Stimulated activated memory B cell treated with anti-CD40 and anti-IgM and Interleukin-4, amounts not matched to agents 10 μg/mL and 1 μg/mL and 100 μg/mL, for 72 hours (primary cell): ENCODE results near the gene TSEN15.
"Not testable (repeated sequence)": the region's sequence is repeated elsewhere in the genome, so short reads cannot be mapped to it uniquely, and the experiment has no call there.

Experiments
- ATAC-seq: fragments of 150-1000 bp; cut with Tn5 transposase; 2 replicates; pipeline ENCODE4 v1.10.0; 2021
- H3K27ac Mint-ChIP-seq: one replicate; pipeline ENCODE4 v1.8.0; 2022; ENCODE audit warnings: mild to moderate bottlenecking, mixed read lengths
- H3K27me3 Mint-ChIP-seq: one replicate; pipeline ENCODE4 v1.8.0; 2022; ENCODE audit warnings: mixed read lengths
- H3K36me3 Mint-ChIP-seq: one replicate; pipeline ENCODE4 v1.8.0; 2022; ENCODE audit warnings: mixed read lengths
- H3K4me1 Mint-ChIP-seq: one replicate; pipeline ENCODE4 v1.8.0; 2022; ENCODE audit warnings: mixed read lengths
- H3K4me3 Mint-ChIP-seq: one replicate; pipeline ENCODE4 v1.8.0; 2022; ENCODE audit warnings: mild to moderate bottlenecking, moderate library complexity, mixed read lengths
- H3K9me3 Mint-ChIP-seq: one replicate; pipeline ENCODE4 v1.8.0; 2022; ENCODE audit warnings: mixed read lengths

The TSEN15 gene

DNA sequence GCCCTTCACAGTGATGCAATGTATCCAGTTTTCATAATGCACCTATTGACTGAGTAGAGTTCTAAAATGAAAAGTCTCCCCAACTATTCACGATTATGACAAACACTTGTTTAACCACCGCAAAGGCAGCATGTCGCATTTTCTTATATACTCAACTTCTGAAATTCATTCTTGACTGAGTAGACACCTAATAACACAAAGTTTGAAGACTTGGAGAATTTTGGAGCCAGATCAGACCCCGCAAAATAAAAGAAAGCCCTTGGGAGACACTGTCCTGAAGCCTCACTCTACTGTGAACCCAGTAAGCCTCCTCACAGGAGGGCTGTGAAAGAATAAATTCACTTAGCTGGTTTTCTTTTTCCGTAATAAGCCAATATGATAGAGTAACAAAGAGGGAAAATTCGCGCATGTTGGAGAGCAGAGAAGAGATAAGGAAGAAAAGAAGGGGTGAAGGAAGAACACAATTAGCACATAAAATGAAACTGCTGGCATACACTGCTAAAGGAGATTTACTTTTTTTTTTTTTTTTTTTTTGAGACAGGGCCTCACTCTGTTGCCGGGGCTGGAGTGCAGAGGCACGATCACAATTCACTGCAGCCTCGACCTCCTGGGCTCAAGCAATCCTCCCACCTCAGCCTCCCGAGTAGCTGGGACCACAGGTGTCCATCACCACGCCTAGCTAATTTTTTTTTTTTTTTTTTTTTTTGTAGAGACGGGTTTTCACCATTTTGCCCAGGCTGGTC, 13.5 kb upstream of the TSEN15 start:
- peak overlapping the region; percentile 68 for H3K4me3 Mint-ChIP-seq
- no peak for ATAC-seq
- peaks cover 83% of the 10 kb centered on the region for H3K27me3 Mint-ChIP-seq
- H3K27ac Mint-ChIP-seq, result no peak overlapping the region
- peaks cover 17% of the 10 kb centered on the region for H3K4me1 Mint-ChIP-seq
- H3K9me3 Mint-ChIP-seq, result no peaks in the 10 kb centered on the region
- no peaks in the 10 kb centered on the region for H3K36me3 Mint-ChIP-seq

DNA sequence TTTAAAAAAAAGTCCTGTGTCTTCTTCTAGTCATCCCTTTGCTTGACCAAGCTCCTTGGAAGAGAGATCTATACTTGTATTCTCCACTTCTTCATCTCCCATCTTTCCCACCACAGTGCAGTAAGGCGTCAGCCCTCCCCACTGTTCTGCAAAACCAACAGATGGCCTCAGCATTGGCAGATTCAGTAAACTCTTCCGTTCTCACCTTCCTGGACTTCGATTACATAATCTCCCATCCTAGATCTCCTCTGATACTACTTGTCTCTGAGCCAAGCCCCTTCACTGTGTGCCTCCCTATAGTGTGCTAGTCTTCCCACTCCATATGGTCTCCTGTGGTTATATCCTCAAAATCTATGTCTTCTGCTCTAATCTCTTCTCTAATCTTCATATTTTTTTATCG, 12.4 kb upstream of the TSEN15 start:
- H3K4me1 Mint-ChIP-seq, result peaks cover 17% of the 10 kb centered on the region

DNA sequence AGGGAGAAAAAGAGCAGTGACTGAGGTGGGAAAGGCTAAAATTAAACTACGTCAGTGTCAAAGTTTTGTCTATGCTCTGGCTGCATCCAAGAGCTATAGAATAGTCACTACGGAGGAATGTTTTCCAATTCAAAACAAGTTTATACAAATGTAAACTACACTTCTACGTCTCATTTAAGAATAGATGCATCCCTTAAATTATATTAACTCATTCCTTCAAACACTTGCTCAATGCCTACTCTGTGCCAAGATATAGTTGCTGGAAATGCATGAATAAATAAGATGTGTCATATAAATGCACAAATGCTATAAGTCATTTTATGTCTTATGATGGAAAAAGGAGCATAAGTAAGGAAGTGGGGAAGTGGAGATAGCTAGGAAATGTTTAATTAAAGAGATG, 9.8 kb upstream of the TSEN15 start:
- Mint-ChIP-seq H3K9me3 (no peaks in the 10 kb centered on the region), H3K27me3 (peaks cover 52% of the 10 kb centered on the region), H3K27ac (no peak overlapping the region), H3K4me1 (peaks cover 8% of the 10 kb centered on the region), H3K4me3 (no peak overlapping the region), H3K36me3 (no peaks in the 10 kb centered on the region)
- no peak for ATAC-seq

More for the DNA sequence above, 12.4 kb upstream of the TSEN15 start:
- H3K27me3 Mint-ChIP-seq, result peaks cover 73% of the 10 kb centered on the region
- no peak for ATAC-seq
- no peaks in the 10 kb centered on the region for H3K9me3 Mint-ChIP-seq
- no peak overlapping the region for H3K4me3 Mint-ChIP-seq
- H3K27ac Mint-ChIP-seq, result no peak overlapping the region
- no peaks in the 10 kb centered on the region for H3K36me3 Mint-ChIP-seq

DNA sequence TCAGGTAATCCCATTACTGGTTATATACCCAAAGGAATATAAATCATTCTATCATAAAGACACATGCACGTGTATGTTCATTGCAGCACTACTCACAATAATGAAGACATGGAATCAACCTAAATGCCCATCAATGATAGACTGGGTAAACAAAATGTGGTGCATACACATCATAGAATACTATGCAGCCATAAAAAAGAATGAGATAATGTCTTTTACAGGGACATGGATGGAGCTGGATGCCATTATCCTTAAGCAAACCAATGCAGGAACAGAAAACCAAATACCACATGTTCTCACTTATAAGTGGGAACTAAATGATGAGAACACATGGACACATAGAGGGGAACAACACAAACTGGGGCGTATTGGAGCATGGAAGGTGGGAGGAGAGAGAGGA, 8.2 kb upstream of the TSEN15 start:
- not testable (repeated sequence) for H3K4me3 Mint-ChIP-seq, H3K9me3 Mint-ChIP-seq

DNA sequence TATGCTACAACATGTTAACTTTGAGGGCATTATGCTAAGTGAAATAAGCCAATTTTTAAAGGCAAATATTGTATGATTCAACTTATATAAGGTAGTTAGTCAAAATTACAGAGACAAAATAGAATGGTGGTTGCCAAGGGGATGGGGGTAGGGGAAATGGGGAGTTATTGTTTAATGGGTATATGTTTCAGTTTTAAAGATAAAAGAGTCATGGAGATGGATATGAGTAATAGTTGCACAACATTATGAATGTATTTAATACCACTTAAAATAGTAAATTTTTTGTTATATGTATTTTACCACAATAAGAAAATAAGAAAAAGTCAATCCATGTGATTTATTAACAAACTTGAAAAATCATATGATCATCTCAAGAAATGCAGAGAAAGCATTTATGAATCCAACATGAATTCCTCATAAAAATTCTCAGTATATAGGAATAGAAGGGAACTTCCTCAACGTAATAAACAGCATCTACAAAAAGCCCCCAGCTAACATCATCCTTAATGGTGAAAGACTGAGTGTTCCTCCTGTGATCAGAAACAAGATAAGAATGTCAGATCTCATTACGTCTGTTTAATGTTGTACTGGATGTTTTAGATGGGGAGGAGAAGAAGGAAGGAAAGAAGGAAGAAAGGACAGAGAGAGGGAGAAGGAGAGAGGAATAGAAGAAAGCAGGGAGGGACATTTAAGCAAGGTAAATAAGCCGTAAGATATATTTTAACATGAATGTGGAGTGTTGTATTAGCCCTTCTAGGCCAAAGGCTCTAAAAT, 6.7 kb upstream of the TSEN15 start:
- Mint-ChIP-seq H3K27me3 (peaks cover 47% of the 10 kb centered on the region), H3K9me3 (no peaks in the 10 kb centered on the region), H3K4me3 (no peak overlapping the region), H3K27ac (no peak overlapping the region), H3K36me3 (no peaks in the 10 kb centered on the region), H3K4me1 (no peaks in the 10 kb centered on the region)
- no peak for ATAC-seq

More for the DNA sequence above, 8.2 kb upstream of the TSEN15 start:
- not testable (repeated sequence) for ATAC-seq, H3K27ac Mint-ChIP-seq, H3K36me3 Mint-ChIP-seq, H3K4me1 Mint-ChIP-seq
- H3K27me3 Mint-ChIP-seq, result peaks cover 48% of the 10 kb centered on the region

DNA sequence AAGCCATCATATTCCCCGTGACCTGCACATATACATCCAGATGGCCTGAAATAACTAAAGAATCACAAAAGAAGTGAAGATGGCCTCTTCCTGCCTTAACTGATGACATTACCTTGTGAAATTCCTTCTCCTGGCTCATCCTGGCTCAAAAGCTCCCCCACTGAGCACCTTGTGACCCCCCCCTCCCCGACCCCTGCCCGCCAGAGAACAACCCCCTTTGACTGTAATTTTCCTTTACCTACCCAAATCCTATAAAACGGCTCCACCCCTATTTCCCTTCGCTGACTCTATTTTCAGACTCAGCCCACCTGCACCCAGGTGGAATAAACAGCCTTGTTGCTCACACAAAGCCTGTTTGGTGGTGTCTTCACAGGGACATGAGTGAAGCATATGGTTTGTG, 4.0 kb upstream of the TSEN15 start:
- H3K27me3 Mint-ChIP-seq, result peaks cover 34% of the 10 kb centered on the region
- H3K4me3 Mint-ChIP-seq, H3K36me3 Mint-ChIP-seq, H3K9me3 Mint-ChIP-seq, H3K27ac Mint-ChIP-seq, ATAC-seq, H3K4me1 Mint-ChIP-seq: not testable (repeated sequence)

DNA sequence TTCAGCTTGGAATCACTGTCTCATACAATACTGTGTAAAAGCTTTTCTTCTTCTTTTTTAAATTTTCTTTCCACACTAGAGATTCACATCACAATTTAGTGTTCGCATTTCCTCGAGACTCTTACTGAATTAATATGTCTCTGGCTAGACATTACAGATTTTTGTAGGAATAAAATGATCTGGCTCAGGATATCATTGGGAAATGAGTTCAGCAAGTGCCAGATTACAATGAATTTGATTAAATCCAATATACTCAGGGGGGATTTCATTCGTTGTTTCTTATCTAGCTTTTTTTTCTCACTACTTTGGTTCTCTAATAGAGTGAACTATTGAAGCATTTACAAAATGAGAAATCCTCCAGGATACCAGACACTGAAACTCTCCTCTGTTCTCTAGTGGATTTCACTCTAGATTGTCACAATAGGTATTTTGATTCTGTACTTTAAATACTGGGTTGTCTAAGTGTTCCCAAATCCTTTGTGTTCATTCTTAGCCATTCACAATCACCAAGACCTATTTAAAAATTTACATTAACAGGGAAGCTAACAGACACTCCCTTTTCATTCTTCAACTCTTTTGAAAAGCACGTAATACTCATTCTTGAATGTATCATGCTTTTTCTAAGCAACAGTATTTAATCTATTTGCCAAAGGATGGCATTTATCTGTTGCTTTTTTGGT, 2.8 kb upstream of the TSEN15 start:
- Mint-ChIP-seq H3K36me3 (no peaks in the 10 kb centered on the region), H3K27me3 (peaks cover 31% of the 10 kb centered on the region), H3K9me3 (no peaks in the 10 kb centered on the region), H3K4me3 (no peak overlapping the region), H3K4me1 (peaks cover 12% of the 10 kb centered on the region), H3K27ac (no peak overlapping the region)
- ATAC-seq, result no peak

DNA sequence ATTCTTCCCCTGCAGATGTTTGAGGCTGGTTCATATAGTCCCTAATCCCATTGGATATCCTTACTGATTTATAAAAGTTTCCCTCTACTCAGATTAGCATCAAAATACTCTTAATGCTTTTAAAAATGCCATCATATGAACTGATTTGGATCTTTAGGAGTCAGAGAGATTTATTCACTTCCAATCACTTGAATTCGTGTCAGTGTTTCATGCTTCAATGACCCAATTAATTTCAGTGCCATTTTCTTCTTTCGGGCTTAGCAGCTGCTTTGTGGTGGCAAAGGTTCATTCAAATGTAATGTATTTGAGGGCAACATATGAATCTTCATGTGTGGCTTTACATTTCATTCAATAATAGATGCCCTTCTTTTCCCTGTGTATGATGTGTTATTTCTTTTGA, 2.2 kb upstream of the TSEN15 start:
- peaks cover 3% of the 10 kb centered on the region for H3K36me3 Mint-ChIP-seq
- H3K9me3 Mint-ChIP-seq, result no peaks in the 10 kb centered on the region
- H3K4me1 Mint-ChIP-seq, result peaks cover 18% of the 10 kb centered on the region
- H3K27ac Mint-ChIP-seq, result no peak overlapping the region
- ATAC-seq, result no peak
- H3K4me3 Mint-ChIP-seq, result no peak overlapping the region
- peaks cover 31% of the 10 kb centered on the region for H3K27me3 Mint-ChIP-seq

DNA sequence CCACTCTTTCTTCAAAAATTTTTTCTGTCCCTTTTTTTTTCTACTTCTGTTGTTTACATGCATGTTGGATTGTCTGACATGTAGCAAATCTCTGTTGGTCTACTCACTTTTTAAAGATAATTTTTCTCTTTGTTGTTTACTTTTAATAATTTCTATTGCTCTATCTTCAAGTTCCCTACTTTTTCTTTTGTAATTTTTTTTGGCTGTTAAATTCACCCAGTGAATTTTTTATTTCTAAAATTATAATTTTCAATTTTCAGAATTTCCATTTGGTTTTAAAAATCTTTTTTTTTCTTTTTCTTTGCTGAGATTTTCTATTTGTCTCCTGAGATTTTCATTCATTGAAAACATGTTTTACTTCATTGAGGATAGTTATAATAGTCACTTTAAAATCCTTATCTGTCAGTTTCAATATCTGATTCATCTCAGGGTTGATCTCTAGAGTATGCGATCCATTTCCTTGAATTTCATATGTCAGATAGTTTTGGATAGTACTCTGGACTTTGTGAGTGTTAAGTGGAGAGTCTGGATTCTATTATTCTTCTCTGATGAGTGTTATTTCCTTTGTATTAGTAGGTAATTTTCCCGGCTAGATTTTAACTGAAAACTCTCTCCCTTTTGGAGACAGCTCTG, 1.6 kb upstream of the TSEN15 start:
- Mint-ChIP-seq H3K4me3 (no peak overlapping the region), H3K36me3 (peaks cover 9% of the 10 kb centered on the region), H3K27ac (no peak overlapping the region), H3K27me3 (peaks cover 27% of the 10 kb centered on the region), H3K4me1 (peaks cover 22% of the 10 kb centered on the region), H3K9me3 (no peaks in the 10 kb centered on the region)
- ATAC-seq, result no peak

DNA sequence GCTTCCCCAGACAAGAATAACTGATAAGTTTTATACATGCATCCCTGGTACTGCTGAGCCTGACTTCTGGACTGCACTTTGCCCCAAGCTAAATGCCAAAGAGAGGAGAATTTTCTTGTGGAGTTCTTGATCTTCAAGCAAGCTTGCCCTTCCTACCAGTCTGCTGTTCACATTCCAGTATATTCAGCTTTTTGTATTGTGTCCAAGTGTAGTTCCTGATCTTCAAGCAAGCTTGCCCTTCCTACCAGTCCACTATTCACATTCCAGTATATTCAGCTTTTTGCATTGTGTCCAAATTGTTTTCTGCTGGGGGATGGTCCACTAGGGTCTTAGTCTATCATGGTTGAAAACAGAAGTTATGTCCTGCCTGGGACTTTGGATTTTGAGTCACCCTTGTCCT, 894 bp upstream of the TSEN15 start:
- no peaks in the 10 kb centered on the region for H3K9me3 Mint-ChIP-seq
- H3K36me3 Mint-ChIP-seq, result peaks cover 11% of the 10 kb centered on the region
- peaks cover 22% of the 10 kb centered on the region for H3K4me1 Mint-ChIP-seq
- H3K27ac Mint-ChIP-seq, result peak overlapping the region; percentile 89
- ATAC-seq, result no peak
- H3K27me3 Mint-ChIP-seq, result peaks cover 26% of the 10 kb centered on the region
- peak overlapping the region; percentile 100 for H3K4me3 Mint-ChIP-seq

DNA sequence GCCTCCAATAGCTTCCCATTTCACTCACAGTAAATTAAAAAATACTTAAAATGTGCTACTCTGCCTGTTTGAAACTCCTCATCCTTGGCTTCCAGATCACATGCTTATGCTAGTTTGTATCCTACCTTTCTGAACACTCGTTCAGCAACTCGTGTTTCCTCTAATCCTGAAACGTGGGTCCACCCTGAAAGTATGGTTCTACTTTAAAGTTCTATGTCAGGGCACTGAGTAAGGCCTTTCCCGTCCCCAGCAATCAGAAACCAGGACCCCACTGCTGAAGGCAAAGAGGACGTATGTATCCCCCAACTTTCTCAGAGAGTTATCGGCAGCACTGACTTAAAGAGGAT, 419 bp upstream of the TSEN15 start:
- Mint-ChIP-seq H3K4me3 (peak overlapping the region; percentile 100), H3K27ac (peak overlapping the region; percentile 89), H3K9me3 (no peaks in the 10 kb centered on the region), H3K36me3 (peaks cover 11% of the 10 kb centered on the region), H3K27me3 (peaks cover 26% of the 10 kb centered on the region), H3K4me1 (peaks cover 22% of the 10 kb centered on the region)
- no peak for ATAC-seq

DNA sequence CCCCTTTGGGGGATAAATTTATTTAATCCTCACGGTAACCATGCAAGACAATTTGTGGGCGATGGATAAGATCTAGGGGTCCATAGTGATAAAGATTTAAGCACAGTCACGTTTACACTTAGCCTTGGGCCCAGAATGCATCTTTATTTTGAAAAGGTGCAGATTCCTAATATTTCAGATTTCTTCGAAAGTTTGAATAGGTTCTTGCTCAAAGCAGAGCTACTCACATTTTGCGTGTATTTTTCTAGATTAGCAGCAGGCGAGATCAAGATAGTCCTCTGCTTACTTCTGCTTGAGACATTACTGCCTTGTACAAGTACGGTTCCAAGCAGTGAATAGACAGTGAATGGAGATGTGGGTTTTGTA, 647 bp downstream of the TSEN15 start:
- peaks cover 28% of the 10 kb centered on the region for H3K4me1 Mint-ChIP-seq
- peak overlapping the region; percentile 89 for H3K27ac Mint-ChIP-seq
- no peak for ATAC-seq
- no peaks in the 10 kb centered on the region for H3K9me3 Mint-ChIP-seq
- H3K36me3 Mint-ChIP-seq, result peaks cover 20% of the 10 kb centered on the region
- H3K4me3 Mint-ChIP-seq, result peak overlapping the region; percentile 100
- peaks cover 25% of the 10 kb centered on the region for H3K27me3 Mint-ChIP-seq

DNA sequence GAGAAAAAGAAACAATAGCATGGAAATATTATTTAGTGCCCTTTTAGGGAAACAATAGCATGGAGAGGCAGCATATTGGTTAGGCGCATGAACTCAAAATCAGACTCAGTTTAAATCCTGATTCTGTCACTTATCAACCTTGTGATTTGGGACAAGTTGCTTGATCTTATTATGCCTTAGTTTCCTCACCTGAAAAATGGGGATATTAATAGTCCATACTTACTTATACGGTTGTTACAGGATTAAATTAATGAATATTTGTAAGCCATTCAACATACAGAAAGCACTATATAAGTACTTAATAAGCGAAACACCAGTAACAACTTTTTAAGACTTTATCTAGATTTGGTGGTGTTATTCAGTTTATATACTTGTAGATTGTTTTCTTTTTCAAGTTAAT, 1.2 kb downstream of the TSEN15 start:
- Mint-ChIP-seq H3K27ac (no peak overlapping the region), H3K4me3 (peak overlapping the region; percentile 100), H3K4me1 (peaks cover 29% of the 10 kb centered on the region), H3K9me3 (no peaks in the 10 kb centered on the region), H3K36me3 (peaks cover 22% of the 10 kb centered on the region), H3K27me3 (peaks cover 20% of the 10 kb centered on the region)
- no peak for ATAC-seq

DNA sequence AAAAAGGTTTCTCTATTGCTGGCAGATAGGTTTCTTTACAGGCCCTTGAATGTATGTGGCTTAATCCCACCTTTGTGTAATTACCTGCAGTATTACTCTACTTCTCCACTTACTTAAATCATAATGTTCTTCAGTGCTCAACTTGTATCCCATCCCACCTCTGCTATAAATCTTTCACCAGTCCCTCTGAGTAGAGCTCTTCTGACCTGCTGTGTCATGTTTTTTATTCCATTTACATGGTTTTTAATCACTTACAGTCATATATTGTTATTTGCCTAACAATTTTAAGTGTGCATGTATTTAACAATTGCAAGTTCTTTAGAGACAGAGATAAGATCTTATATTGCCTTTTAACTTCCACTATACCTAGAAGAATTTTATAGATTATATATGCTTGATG, 2.4 kb downstream of the TSEN15 start:
- Mint-ChIP-seq H3K4me1 (peaks cover 29% of the 10 kb centered on the region), H3K36me3 (peaks cover 22% of the 10 kb centered on the region), H3K4me3 (no peak overlapping the region), H3K27ac (no peak overlapping the region), H3K9me3 (no peaks in the 10 kb centered on the region), H3K27me3 (peaks cover 16% of the 10 kb centered on the region)
- no peak for ATAC-seq

DNA sequence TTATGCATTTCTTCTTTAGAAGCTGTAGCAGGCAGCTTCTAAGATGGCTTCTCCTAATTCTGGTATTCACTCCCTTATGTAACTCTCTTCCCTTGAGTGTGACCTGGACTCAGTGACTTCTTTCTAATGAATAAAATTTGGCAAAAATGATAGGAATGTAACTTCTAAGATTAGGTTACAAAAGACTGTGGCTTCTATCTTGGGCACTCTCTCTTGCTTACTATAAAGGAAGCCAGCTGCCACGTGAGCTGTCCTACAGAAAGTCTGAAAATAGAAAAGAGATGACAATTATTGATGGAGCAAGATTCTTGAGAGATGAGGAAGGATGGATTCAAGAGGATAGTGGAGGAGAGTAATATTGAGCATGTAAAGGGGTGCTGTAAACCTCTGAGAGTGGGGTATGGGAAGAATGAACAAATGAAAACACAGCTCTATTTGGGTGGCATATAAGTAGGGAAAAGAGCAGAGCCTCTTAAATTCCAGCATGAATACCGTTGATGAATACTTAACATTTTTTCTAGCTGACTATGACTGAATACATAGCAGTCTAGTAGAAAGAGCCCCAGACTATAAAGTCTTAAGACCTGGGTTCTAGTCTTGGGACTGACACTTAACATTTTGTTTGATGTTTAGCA, 5.5 kb downstream of the TSEN15 start:
- H3K27me3 Mint-ChIP-seq, result no peaks in the 10 kb centered on the region
- H3K27ac Mint-ChIP-seq, result no peak overlapping the region
- H3K4me3 Mint-ChIP-seq, result no peak overlapping the region
- H3K4me1 Mint-ChIP-seq, result peaks cover 22% of the 10 kb centered on the region
- no peaks in the 10 kb centered on the region for H3K9me3 Mint-ChIP-seq
- peaks cover 28% of the 10 kb centered on the region for H3K36me3 Mint-ChIP-seq
- ATAC-seq, result no peak
